Activated CD8-positive, alpha-beta T cell treated with anti-CD3 and anti-CD28 coated beads for 36 hours (primary cell): Measurements from ENCODE around the gene MEX3B. TPM values are rescaled to one million over a fixed set of nuclear protein-coding genes. Genes with fewer than 3 reads are reported as not detected.
A peak's percentile ranks its signal among the peaks of the same experiment; 100 is the strongest.

ENCODE experiments used
- ATAC-seq: fragments of 200-7000 bp; cut with Tn5 transposase; one replicate; pipeline ENCODE4 v1.10.0; 2021; ENCODE audit warnings: mild to moderate bottlenecking, moderate library complexity
- CTCF ChIA-PET: fragments of 350-600 bp; sonication (Branson Sonifier 250); formaldehyde crosslinking; loops from one replicate; lab custom pipeline; 2021; ENCODE audit warnings: antibody characterized with exemption; lab: Charles Lee
- POLR2A ChIA-PET: fragments of 350-600 bp; sonication (Branson Sonifier 250); formaldehyde crosslinking; loops from one replicate; lab custom pipeline; 2021; ENCODE audit warnings: antibody characterized with exemption; lab: Charles Lee
- DNase-seq: peaks from one replicate; pipeline ENCODE4 v3.0.0-alpha.2; 2020
- H3K27ac Mint-ChIP-seq: one replicate; pipeline ENCODE4 v1.8.0; 2021; ENCODE audit warnings: mild to moderate bottlenecking, mixed read lengths
- H3K27me3 Mint-ChIP-seq: one replicate; pipeline ENCODE4 v1.8.0; 2021; ENCODE audit warnings: mixed read lengths
- H3K36me3 Mint-ChIP-seq: one replicate; pipeline ENCODE4 v1.8.0; 2021; ENCODE audit warnings: low read depth, mixed read lengths
- H3K4me1 Mint-ChIP-seq: one replicate; pipeline ENCODE4 v1.8.0; 2021; ENCODE audit warnings: low read depth, mixed read lengths
- H3K4me3 Mint-ChIP-seq: one replicate; pipeline ENCODE4 v1.8.0; 2021; ENCODE audit warnings: mild to moderate bottlenecking, moderate library complexity, mixed read lengths
- H3K9me3 Mint-ChIP-seq: one replicate; pipeline ENCODE4 v1.8.0; 2021; ENCODE audit warnings: mixed read lengths
- CTCF ChIP-seq: fragments of 200-600 bp; IDR thresholded peaks from one replicate; pipeline ENCODE4 v1.8.0; 2022; ENCODE audit warnings: antibody characterized with exemption, mild to moderate bottlenecking
- intact Hi-C: fragments of 100-400 bp; cut with micrococcal nuclease; formaldehyde crosslinking; loops from one replicate; pipeline ENCODE4 v1.10.0; 2022
- total RNA-seq, 2 experiments: library from RNA; stranded (reverse); gene quantifications; one replicate each; pipeline ENCODE4 v1.2.3, GENCODE V29; 2021

The MEX3B gene
- total RNA-seq, 2 experiments from 2014 or later, result 0.69 to 0.99 TPM

- peak overlapping the region; percentile 68 for H3K4me3 Mint-ChIP-seq
- no peak for TF ChIP-seq CTCF
- intact Hi-C loops, result no loop called here
- H3K4me1 Mint-ChIP-seq, result peaks cover 11% of the 10 kb centered on the region
- CTCF ChIA-PET, result interaction anchor here (1.9 to 2.5 kb wide), 2 partner anchors 61 to 93 kb away, joined by 5 to 8 read pairs; no protein-coding TSS in a partner anchor
- H3K27me3 Mint-ChIP-seq, result peaks cover 34% of the 10 kb centered on the region
- peak; percentile 21 for DNase-seq
- no peak for ATAC-seq
- POLR2A ChIA-PET, result interaction anchor here (0.6 to 1.0 kb wide), 2 partner anchors 20 to 117 kb away, joined by 3 to 4 read pairs; no protein-coding TSS in a partner anchor
- no peak overlapping the region for H3K27ac Mint-ChIP-seq
- no peaks in the 10 kb centered on the region for H3K36me3 Mint-ChIP-seq
- H3K9me3 Mint-ChIP-seq, result no peaks in the 10 kb centered on the region
These were observed 1.9 kb upstream of the MEX3B start for GRCh38 chr15:82047453-82048400.

GRCh38 chr15:82046666-82047452 lies 1.0 kb upstream of the MEX3B start:
- peak; percentile 81 for TF ChIP-seq CTCF
- intact Hi-C loops, result no loop called here
- ChIA-PET POLR2A (interaction anchor here (0.7 to 1.0 kb wide), 2 partner anchors 9 to 780 kb away, joined by 3 to 4 read pairs; no protein-coding TSS in a partner anchor), CTCF (interaction anchor here (0.6 to 2.5 kb wide), 2 partner anchors 62 to 143 kb away, joined by 3 to 8 read pairs; no protein-coding TSS in a partner anchor)
- Mint-ChIP-seq H3K36me3 (no peaks in the 10 kb centered on the region), H3K4me3 (peak overlapping the region; percentile 81), H3K4me1 (peaks cover 11% of the 10 kb centered on the region), H3K27ac (peak overlapping the region; percentile 74), H3K27me3 (peaks cover 33% of the 10 kb centered on the region), H3K9me3 (no peaks in the 10 kb centered on the region)
- DNase-seq (peak; percentile 93), ATAC-seq (peak; percentile 81)

- no peak overlapping the region for H3K27ac Mint-ChIP-seq
These were observed 483 bp downstream of the MEX3B start for GRCh38 chr15:82045179-82045891.

More at GRCh38 chr15:82045179-82045891, 483 bp downstream of the MEX3B start:
- POLR2A ChIA-PET, result no interaction called here
- intact Hi-C loops, result no loop called here
- peak; percentile 37 for DNase-seq
- no peak for ATAC-seq
- CTCF ChIA-PET, result no interaction called here
- no peaks in the 10 kb centered on the region for H3K9me3 Mint-ChIP-seq
- H3K27me3 Mint-ChIP-seq, result peaks cover 26% of the 10 kb centered on the region
- no peak for TF ChIP-seq CTCF
- H3K36me3 Mint-ChIP-seq, result no peaks in the 10 kb centered on the region
- peaks cover 11% of the 10 kb centered on the region for H3K4me1 Mint-ChIP-seq
- H3K4me3 Mint-ChIP-seq, result peak overlapping the region; percentile 80
